ENCODE results near the gene C5orf52.
"Not testable (repeated sequence)": the region's sequence is repeated elsewhere in the genome, so short reads cannot be mapped to it uniquely, and the experiment has no call there.

Gene C5orf52

GRCh38 chr5:157726607-157727006, 55.3 kb downstream of the C5orf52 start:
- DNase-seq (ENCODE audit: low spot score), result not testable (repeated sequence)

DNA sequence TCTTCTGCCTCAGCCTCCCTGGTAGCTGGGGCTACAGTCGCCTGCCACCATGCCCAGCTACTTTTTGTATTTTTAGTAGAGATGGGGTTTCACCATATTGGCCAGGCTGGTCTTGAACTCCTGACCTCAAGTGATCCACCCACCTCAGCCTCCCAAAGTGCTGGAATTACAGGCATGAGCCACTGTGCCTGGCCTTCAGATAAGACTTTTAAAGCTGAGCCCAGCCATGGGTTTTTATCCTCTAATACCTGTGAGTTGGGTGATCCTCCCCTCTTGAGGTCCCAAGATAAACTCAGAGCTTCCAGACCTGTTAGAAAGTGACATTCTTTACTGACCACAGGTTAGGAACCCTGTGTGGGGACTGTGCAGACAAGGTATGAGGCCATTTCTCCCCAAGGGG, 56.5 kb downstream of the C5orf52 start:
- not testable (repeated sequence) for DNase-seq (ENCODE audit: low spot score)
